Mammary epithelial cell (primary cell): ENCODE data around the gene AAMP.

Source experiments
- EZH2 ChIP-seq: IDR thresholded peaks from 2 replicates; pipeline ENCODE4 v1.6.1; 2012; ENCODE audit warnings: low read length, inconsistent platforms, borderline replicate concordance
- TF ChIP-seq, protein P1 (sequence below), 2 donors: IDR thresholded peaks in 1 of 2; conservative IDR thresholded peaks in 1 of 2; 2 replicates each; pipeline ENCODE4 v1.5.1; 2011 to 2012; ENCODE audit warnings: inconsistent platforms in 2 of 2, low read length in 2 of 2, mild to moderate bottlenecking in 2 of 2, control low read depth in 1 of 2, low read depth in 1 of 2; ENCODE audit not compliant: insufficient read depth in 1 of 2; ENCODE audit errors: extremely low read depth in 1 of 2

DNA sequence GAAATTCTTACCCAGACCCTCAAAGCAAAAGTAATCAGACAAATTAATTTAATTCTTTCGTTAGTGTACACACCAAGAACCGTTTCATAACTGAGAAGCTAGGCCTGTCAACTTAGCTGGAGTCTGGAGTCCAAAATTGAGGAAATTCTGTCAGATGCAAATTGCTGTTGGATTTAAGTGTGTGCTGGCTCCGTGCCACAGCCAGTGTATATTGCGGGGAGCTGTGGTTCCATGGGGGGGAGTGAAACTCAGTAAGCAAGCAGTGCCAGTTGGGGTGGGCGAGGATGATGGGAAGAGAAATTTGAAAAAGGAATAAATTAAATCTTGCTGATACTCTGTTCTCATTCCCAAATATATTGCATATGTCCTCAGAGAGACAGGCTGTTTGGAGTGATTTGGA is 48.9 kb downstream of the AAMP start:
- TF ChIP-seq, protein P1, sequence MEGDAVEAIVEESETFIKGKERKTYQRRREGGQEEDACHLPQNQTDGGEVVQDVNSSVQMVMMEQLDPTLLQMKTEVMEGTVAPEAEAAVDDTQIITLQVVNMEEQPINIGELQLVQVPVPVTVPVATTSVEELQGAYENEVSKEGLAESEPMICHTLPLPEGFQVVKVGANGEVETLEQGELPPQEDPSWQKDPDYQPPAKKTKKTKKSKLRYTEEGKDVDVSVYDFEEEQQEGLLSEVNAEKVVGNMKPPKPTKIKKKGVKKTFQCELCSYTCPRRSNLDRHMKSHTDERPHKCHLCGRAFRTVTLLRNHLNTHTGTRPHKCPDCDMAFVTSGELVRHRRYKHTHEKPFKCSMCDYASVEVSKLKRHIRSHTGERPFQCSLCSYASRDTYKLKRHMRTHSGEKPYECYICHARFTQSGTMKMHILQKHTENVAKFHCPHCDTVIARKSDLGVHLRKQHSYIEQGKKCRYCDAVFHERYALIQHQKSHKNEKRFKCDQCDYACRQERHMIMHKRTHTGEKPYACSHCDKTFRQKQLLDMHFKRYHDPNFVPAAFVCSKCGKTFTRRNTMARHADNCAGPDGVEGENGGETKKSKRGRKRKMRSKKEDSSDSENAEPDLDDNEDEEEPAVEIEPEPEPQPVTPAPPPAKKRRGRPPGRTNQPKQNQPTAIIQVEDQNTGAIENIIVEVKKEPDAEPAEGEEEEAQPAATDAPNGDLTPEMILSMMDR (conservative IDR thresholded peaks at IDR 0.05 in 1 of 2, IDR thresholded peaks at IDR 0.05 in 1 of 2; ENCODE audit: extremely low read depth in 1 of 2, insufficient read depth in 1 of 2, low read depth in 1 of 2, low read length in 2 of 2), result no peak
- TF ChIP-seq EZH2, result no peak
